Hepatocyte (in vitro differentiated cells): ENCODE data around the gene CPED1. TPM values are rescaled to one million over a fixed set of nuclear protein-coding genes. Genes with fewer than 3 reads are reported as not detected.

ENCODE experiments used
- DNase-seq: peaks from one replicate; pipeline ENCODE4 v3.0.0-alpha.2; 2016; ENCODE audit warnings: low spot score
- H2AFZ ChIP-seq: fragments of 200-600 bp; sonication (generic); 2 replicates; pipeline ENCODE4 v1.6.0; 2016; ENCODE audit warnings: antibody characterized with exemption, mild to moderate bottlenecking
- H3K27ac ChIP-seq: fragments of 200-600 bp; sonication (generic); 2 replicates; pipeline ENCODE4 v1.5.1; 2016; ENCODE audit warnings: mild to moderate bottlenecking
- H3K27me3 ChIP-seq: fragments of 200-600 bp; sonication (generic); 2 replicates; pipeline ENCODE4 v1.6.1; 2016
- H3K36me3 ChIP-seq: fragments of 200-600 bp; sonication (generic); replicated peaks from 2 replicates; pipeline ENCODE4 v1.5.1; 2016; ENCODE audit warnings: low read depth; ENCODE audit not compliant: insufficient read depth
- H3K4me1 ChIP-seq: fragments of 200-600 bp; sonication (generic); 2 replicates; pipeline ENCODE4 v1.5.1; 2016; ENCODE audit warnings: mild to moderate bottlenecking, moderate library complexity; ENCODE audit not compliant: insufficient read depth
- H3K4me2 ChIP-seq: fragments of 200-600 bp; sonication (generic); 2 replicates; pipeline ENCODE4 v1.6.0; 2016
- H3K4me3 ChIP-seq: fragments of 200-600 bp; sonication (generic); 2 replicates; pipeline ENCODE4 v1.5.1; 2016; ENCODE audit warnings: mild to moderate bottlenecking
- H3K79me2 ChIP-seq: fragments of 200-600 bp; sonication (generic); 2 replicates; pipeline ENCODE4 v1.6.0; 2017; ENCODE audit warnings: mild to moderate bottlenecking
- H3K9me2 ChIP-seq: fragments of 200-600 bp; sonication (generic); replicated peaks from 2 replicates; pipeline ENCODE4 v1.6.0; 2017; ENCODE audit warnings: mild to moderate bottlenecking; ENCODE audit not compliant: insufficient read depth
- H3K9me3 ChIP-seq: fragments of 200-600 bp; sonication (generic); 2 replicates; pipeline ENCODE4 v1.5.1; 2016; ENCODE audit warnings: low read depth, mild to moderate bottlenecking
- H4K20me1 ChIP-seq: fragments of 200-600 bp; sonication (generic); 2 replicates; pipeline ENCODE4 v1.6.0; 2016; ENCODE audit warnings: mild to moderate bottlenecking; ENCODE audit not compliant: insufficient read depth, poor library complexity, severe bottlenecking
- EZH2 ChIP-seq: fragments of 200-600 bp; sonication (generic); IDR thresholded peaks from 2 replicates; pipeline ENCODE4 v1.6.1; 2016; ENCODE audit warnings: antibody characterized with exemption, mild to moderate bottlenecking, borderline replicate concordance
- EZH2phosphoT487 ChIP-seq: fragments of 200-600 bp; sonication (generic); IDR thresholded peaks from one replicate; pipeline ENCODE4 v1.6.1; 2018; ENCODE audit warnings: antibody characterized with exemption, mild to moderate bottlenecking, low read depth, moderate library complexity; ENCODE audit not compliant: unreplicated experiment, severe bottlenecking
- WGBS: methylation state at CpG from one replicate; pipeline ENCODE4 v1.1.6; 2016; ENCODE audit warnings: low lambda C conversion rate; ENCODE audit errors: missing lambda C conversion rate; 5-methylcytosine and 5-hydroxymethylcytosine counted together
- polyA plus RNA-seq: library from polyadenylated mRNA; unstranded; fragments of >200 nt; fragmentation: Nextera tagmentation; extraction: Ambion mirVana; gene quantifications from 2 replicates; pipeline ENCODE4 v1.2.1, GENCODE V29; 2016
- total RNA-seq: library from RNA; depleted of rRNA; stranded (reverse); fragments of >200 nt; gene quantifications from 2 replicates; pipeline ENCODE4 v1.2.3, GENCODE V29; 2014
- TF ChIP-seq, protein P1 (sequence below): fragments of 200-600 bp; sonication (generic); IDR thresholded peaks from 2 replicates; pipeline ENCODE4 v1.5.1; 2016; ENCODE audit warnings: antibody characterized with exemption, mild to moderate bottlenecking; ENCODE audit not compliant: poor library complexity

CPED1 gene
- total and polyA plus RNA-seq, 2 experiments from 2014 or later: 10.1 to 30.5 TPM

DNA sequence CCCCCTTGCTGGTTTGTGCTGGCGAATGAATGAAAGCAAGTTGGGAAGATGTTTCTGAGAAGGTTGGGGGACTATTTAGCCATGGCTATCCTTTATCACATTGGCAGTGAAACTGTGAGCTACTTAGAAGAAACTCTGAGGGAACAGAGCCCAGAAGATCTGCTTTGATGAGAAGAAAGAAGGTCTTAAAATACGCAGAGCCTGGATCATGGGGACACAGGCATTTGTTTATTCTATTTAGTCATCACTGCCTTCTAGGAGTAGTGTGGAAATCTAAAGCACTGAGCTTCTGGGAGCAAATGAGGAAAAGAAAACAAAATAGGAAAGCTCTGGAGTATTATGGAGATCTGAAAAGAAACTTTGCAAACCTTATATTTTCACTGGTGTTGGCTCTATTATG, 28.5 kb downstream of the CPED1 start:
- Histone ChIP-seq H4K20me1 (no peaks in the 10 kb centered on the region), H3K4me1 (peaks cover 3% of the 10 kb centered on the region), H3K79me2 (peaks cover 2% of the 10 kb centered on the region), H3K4me3 (no peak overlapping the region), H3K9me3 (no peaks in the 10 kb centered on the region), H3K4me2 (no peak overlapping the region), H3K27ac (peak overlapping the region; percentile 6), H3K36me3 (no peaks in the 10 kb centered on the region), H3K9me2 (no peaks in the 10 kb centered on the region), H2AFZ (no peak overlapping the region), H3K27me3 (no peaks in the 10 kb centered on the region)
- WGBS: 59% methylated on average over 2 of the region's 2 CpGs
- TF ChIP-seq EZH2phosphoT487: no peak
- TF ChIP-seq, protein P1, sequence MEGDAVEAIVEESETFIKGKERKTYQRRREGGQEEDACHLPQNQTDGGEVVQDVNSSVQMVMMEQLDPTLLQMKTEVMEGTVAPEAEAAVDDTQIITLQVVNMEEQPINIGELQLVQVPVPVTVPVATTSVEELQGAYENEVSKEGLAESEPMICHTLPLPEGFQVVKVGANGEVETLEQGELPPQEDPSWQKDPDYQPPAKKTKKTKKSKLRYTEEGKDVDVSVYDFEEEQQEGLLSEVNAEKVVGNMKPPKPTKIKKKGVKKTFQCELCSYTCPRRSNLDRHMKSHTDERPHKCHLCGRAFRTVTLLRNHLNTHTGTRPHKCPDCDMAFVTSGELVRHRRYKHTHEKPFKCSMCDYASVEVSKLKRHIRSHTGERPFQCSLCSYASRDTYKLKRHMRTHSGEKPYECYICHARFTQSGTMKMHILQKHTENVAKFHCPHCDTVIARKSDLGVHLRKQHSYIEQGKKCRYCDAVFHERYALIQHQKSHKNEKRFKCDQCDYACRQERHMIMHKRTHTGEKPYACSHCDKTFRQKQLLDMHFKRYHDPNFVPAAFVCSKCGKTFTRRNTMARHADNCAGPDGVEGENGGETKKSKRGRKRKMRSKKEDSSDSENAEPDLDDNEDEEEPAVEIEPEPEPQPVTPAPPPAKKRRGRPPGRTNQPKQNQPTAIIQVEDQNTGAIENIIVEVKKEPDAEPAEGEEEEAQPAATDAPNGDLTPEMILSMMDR: no peak
- DNase-seq: no peak

DNA sequence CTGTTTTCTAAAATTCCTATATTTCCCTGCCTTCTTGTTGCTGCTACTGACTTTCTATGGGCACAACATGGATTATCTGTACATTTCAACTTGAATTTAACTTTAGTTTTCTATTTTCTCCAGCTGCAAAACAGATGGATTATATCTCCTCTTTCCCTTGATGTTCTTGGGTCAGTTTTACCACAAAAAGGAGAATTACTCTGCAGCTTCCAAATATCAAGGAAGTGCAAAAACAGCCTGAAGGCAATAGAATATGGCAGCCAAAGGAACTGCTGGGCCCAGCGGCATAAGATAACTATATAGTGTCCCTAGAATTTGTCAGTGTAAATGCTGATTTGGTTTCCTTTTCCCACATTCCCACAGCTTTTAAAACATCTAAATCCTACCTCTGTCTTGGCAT, 29.1 kb downstream of the CPED1 start:
- peaks cover 7% of the 10 kb centered on the region for H3K4me1 ChIP-seq
- H3K4me3 ChIP-seq: no peak overlapping the region
- H3K9me2 ChIP-seq: no peaks in the 10 kb centered on the region
- no peak for TF ChIP-seq EZH2phosphoT487
- TF ChIP-seq, protein P1: no peak
- TF ChIP-seq EZH2: no peak
- no peak overlapping the region for H3K4me2 ChIP-seq
- no peak overlapping the region for H3K27ac ChIP-seq
- no peaks in the 10 kb centered on the region for H3K9me3 ChIP-seq
- H2AFZ ChIP-seq: no peak overlapping the region
- no peaks in the 10 kb centered on the region for H3K36me3 ChIP-seq
- WGBS: 68% methylated on average over 1 of the region's 1 CpG
- no peaks in the 10 kb centered on the region for H3K79me2 ChIP-seq
- no peaks in the 10 kb centered on the region for H4K20me1 ChIP-seq
- no peak for DNase-seq
- no peaks in the 10 kb centered on the region for H3K27me3 ChIP-seq

DNA sequence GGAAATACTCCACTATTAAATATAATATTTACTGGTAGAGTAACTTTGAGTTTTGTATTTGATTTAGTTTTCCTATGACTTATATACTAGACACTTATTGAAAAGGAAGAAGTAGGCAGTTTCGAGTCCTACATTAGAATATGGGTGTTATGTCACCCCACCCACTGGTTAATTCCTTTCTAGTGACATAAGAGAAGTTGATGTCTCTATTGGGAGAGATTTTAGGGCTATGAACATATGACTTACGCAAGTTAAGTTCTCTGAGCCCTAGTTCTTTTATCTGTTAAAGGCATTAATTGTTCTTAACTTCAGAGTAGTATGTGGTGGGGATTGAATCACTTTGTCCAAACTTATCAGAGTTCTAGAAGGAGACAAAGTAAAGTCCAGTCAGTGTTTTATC, 30.5 kb downstream of the CPED1 start:
- Histone ChIP-seq H3K4me1 (peaks cover 20% of the 10 kb centered on the region), H3K79me2 (no peaks in the 10 kb centered on the region), H3K9me3 (no peaks in the 10 kb centered on the region), H3K27ac (peak overlapping the region; percentile 14), H2AFZ (no peak overlapping the region), H3K4me2 (no peak overlapping the region), H3K36me3 (no peaks in the 10 kb centered on the region), H4K20me1 (no peaks in the 10 kb centered on the region), H3K27me3 (no peaks in the 10 kb centered on the region), H3K4me3 (no peak overlapping the region), H3K9me2 (no peaks in the 10 kb centered on the region)
- DNase-seq: no peak
- 82% methylated on average over 2 of the region's 2 CpGs for WGBS
- TF ChIP-seq EZH2phosphoT487 (no peak), EZH2 (no peak)
- TF ChIP-seq, protein P1: no peak
